Islet precursor cell (in vitro differentiated cells): ENCODE data around the gene PPAN.

Experiments used
- DNase-seq: peaks from one replicate; pipeline ENCODE4 v3.0.0-alpha.2; 2018

The PPAN gene

DNA sequence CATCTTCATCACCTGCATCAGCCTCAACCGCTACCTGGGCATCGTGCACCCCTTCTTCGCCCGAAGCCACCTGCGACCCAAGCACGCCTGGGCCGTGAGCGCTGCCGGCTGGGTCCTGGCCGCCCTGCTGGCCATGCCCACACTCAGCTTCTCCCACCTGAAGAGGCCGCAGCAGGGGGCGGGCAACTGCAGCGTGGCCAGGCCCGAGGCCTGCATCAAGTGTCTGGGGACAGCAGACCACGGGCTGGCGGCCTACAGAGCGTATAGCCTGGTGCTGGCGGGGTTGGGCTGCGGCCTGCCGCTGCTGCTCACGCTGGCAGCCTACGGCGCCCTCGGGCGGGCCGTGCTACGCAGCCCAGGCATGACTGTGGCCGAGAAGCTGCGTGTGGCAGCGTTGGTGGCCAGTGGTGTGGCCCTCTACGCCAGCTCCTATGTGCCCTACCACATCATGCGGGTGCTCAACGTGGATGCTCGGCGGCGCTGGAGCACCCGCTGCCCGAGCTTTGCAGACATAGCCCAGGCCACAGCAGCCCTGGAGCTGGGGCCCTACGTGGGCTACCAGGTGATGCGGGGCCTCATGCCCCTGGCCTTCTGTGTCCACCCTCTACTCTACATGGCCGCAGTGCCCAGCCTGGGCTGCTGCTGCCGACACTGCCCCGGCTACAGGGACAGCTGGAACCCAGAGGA lies 7.9 kb downstream of the PPAN start:
- DNase-seq, result no peak

DNA sequence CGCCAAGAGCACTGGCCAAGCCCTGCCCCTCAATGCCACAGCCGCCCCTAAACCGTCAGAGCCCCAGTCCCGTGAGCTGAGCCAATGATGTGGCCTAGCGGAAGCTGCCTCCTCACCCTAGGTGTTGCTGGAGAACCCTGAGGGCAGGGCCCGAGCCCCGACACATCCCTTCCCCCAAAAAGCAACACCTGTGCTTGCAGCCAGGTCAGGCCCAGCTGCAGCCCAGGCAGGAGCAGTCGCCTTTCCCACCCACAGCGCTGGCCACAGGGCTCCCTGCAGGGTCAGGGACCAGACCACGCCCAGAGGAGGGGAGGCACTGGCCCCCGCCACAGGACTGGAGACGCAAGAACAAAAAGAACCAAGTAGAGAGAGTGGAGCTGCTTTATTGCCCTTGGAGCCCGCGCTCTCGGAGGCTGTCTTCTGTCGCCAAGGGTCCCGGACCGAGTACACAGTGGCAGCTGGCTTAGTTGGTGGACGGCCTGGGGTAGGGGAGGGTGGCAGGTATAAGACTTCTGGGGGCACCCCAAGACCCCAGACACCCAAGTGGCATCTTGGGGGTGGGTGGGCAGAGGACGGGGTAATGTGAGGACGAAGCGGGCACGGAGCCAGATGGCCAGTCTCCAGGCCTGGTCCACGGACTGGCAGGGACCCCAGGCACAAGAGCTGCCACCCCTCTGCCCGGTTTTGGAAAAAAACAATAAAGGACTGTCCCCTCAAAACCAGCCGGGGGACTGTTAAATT lies 8.7 kb downstream of the PPAN start:
- no peak for DNase-seq

DNA sequence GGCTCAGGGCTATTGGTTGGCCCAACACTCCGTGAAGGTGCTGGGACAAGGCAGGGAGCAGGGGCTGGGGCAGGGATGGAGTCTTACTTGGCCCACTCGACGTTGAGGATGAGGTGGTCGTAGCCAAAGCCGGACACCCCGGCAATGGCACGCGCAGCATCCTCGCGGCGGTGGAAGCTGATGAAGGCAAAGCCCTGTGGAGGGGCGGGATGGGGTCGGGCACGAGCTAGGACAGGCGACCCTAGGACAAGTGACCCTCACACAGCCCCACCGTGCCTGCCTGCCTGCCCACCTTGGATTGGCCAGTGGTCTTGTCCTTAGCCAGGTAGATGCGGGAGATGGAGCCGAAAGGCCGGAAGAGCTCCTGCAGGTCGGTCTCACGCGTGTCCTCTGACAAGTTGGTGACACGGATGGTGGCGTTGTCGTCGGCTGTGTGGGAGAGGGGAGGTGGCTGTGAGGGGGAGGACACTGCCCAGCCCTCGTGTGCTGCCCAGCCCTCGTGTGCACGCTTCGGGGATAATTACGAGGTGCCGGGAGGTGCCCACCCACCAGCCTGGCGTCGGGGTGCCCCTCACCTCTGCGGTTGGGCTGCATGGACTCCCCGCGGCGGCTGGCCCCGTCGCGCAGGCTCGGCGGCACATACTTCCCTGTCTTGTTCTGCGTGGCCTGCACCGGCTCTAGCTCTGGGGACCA lies 9.4 kb downstream of the PPAN start:
- no peak for DNase-seq

GRCh38 chr19:10116085-10116865 lies 10.1 kb downstream of the PPAN start:
- DNase-seq, result no peak

- DNase-seq, result no peak
Measured at GRCh38 chr19:10116866-10117616, 10.9 kb downstream of the PPAN start.

DNA sequence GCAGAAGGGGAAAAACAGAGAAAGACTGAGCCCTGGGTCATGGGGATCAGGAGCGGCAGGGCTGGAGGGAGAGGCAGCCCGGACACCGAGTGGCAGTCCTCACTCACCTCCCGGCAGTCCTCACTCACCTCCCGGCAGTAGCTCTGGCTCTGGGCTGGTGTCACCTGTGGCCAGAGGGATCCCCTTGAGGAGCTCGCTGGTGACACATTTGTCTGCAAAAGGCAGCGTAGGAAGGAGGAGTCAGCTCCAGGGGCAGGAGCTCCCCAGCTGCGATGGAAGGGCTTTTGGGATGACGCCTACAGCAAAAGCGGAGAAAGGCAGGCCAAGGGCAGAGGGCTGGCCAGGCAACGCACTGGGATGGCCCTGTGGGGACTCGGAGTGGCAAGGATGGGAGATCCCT lies 12.8 kb downstream of the PPAN start:
- no peak for DNase-seq

- no peak for DNase-seq
Measured at GRCh38 chr19:10120538-10121189, 14.5 kb downstream of the PPAN start.

- DNase-seq, result no peak
Measured at GRCh38 chr19:10122045-10122444, 15.9 kb downstream of the PPAN start.

GRCh38 chr19:10124429-10124828 lies 18.3 kb downstream of the PPAN start:
- no peak for DNase-seq

DNA sequence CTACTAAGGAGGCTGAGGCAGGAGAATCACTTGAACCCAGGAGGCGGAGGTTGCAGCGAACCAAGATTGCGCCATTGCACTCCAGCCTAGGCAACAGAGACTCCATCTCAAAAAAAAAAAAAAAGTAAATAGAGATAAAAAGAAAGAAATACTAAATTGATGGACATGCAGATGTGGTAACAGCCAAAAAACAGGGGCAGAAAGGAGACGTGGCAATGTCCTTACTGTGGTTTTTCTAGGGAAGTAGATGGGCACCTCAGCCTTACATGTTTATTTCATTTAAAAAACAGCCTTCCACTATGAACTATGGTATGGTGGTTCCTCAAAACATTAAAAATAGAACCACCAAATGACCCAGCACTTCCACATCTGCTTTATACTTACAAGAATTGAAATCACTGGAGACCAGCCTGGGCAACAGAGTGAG lies 20.1 kb downstream of the PPAN start:
- no peak for DNase-seq

DNA sequence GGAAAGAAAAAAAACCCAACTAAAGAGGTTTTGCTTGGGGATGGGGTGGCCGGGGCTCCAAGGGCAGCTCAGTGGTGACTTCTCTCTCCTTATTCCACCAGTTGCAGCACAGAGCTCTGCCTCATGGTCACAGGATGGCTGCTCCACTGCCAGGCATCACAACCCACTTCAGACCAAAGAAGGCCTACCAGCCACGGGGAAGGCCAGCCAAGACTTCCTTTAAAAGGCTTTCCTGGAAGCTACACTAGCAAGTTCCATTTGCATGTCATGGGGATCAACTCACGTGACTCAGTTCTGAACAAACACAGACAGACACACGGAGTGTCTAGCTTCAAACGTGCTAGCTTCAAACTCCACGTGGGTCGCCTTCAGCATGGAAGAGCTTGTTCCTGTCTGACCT lies 26.7 kb downstream of the PPAN start:
- no peak for DNase-seq

- DNase-seq, result no peak
Measured at GRCh38 chr19:10133596-10133995, 27.4 kb downstream of the PPAN start.

DNA sequence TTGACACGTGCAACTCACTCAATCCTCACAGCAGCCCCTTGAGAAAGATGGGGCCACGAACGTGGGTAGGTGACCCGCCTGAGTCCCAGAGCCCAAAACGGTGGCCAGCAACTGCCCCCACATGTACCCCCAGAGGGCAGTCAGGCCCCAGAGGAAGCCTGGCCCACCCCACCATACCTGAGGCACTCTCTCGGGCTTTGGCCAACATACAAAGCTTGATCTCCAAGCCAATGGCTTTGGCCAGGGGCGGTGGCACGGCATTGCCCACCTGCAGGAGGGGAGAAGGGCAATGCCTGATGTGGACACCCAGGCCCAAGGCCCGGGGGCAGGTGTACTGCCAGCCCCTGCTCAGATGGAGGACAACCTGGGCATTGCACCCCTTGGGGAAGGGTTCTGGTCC lies 27.9 kb downstream of the PPAN start:
- DNase-seq, result no peak

GRCh38 chr19:10135551-10136334 lies 29.6 kb downstream of the PPAN start:
- DNase-seq, result no peak

- no peak for DNase-seq
Measured at GRCh38 chr19:10136936-10137335, 30.8 kb downstream of the PPAN start.

- no peak for DNase-seq
Measured at GRCh38 chr19:10137751-10138682, 31.9 kb downstream of the PPAN start.

- no peak for DNase-seq
Measured at GRCh38 chr19:10138879-10139795, 33.0 kb downstream of the PPAN start.

GRCh38 chr19:10139952-10140351 lies 33.8 kb downstream of the PPAN start:
- DNase-seq, result no peak

DNA sequence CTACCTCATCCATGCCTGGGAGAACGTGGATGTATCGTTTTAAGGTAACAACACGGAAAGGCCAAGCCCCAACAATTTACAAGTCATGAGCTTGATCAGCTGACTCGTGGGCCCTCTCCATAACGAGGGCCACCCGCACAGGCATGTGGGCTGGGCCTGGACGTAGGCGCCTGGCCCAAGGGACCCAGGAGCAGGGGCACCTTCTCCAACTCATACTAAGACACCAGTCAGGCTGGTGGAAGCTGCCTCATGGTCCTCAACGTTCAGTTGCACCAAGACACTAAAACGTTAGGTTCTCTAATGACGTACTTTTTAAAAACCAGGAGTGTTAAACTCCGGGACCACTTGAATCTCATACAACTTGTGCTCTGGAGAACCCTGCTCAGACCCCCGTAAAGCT lies 35.3 kb downstream of the PPAN start:
- DNase-seq, result no peak
